H1 (cell line): ENCODE data around the gene KRT76. TPM values are rescaled to one million over a fixed set of nuclear protein-coding genes. Genes with fewer than 3 reads are reported as not detected.

Experiments
- CTCF ChIA-PET: fragments of 300-600 bp; sonication (Branson Sonifier 250); formaldehyde crosslinking; loops from one replicate; lab custom pipeline; 2021; ENCODE audit not compliant: partially characterized antibody; lab: Charles Lee
- POLR2A ChIA-PET: fragments of 300-600 bp; sonication (Branson Sonifier 250); formaldehyde crosslinking; loops from one replicate; lab custom pipeline; 2021; ENCODE audit warnings: inconsistent platforms; ENCODE audit not compliant: partially characterized antibody; lab: Charles Lee
- DNase-seq, 2 experiments: peaks; one replicate each; pipeline versions ENCODE4 v3.0.0 to v3.0.0-alpha.2; 2010 to 2022; ENCODE audit warnings: low spot score in 2 of 2, low read depth in 1 of 2, mixed read lengths in 1 of 2
- FAIRE-seq: peaks from 2 replicates; lab custom pipeline; 2011; peaks lifted over from hg19 to GRCh38; lab: Jason Lieb, UNC
- H2AFZ ChIP-seq: 2 replicates; pipeline ENCODE4 v1.8.1; 2012; ENCODE audit warnings: low read length, inconsistent platforms
- H2AK5ac ChIP-seq: 2 replicates; pipeline ENCODE4 v1.6.1; 2013; ENCODE audit warnings: low read depth, low read length
- H2BK120ac ChIP-seq: replicated peaks from 2 replicates; pipeline ENCODE3; 2013; ENCODE audit warnings: low read depth, low read length, inconsistent platforms
- H2BK12ac ChIP-seq: 2 replicates; pipeline ENCODE4 v1.6.1; 2013; ENCODE audit warnings: low read depth, low read length
- H2BK15ac ChIP-seq: 2 replicates; pipeline ENCODE4 v1.6.1; 2013; ENCODE audit warnings: low read length
- H2BK20ac ChIP-seq: 2 replicates; pipeline ENCODE4 v1.6.1; 2013; ENCODE audit warnings: low read length
- H2BK5ac ChIP-seq: 2 replicates; pipeline ENCODE4 v1.6.1; 2013; ENCODE audit warnings: low read depth, low read length
- H3K14ac ChIP-seq: 2 replicates; pipeline ENCODE4 v1.6.1; 2013; ENCODE audit warnings: inconsistent platforms; ENCODE audit not compliant: insufficient read length
- H3K18ac ChIP-seq: 2 replicates; pipeline ENCODE4 v1.6.1; 2013; ENCODE audit warnings: low read length; ENCODE audit errors: extremely low read depth
- H3K23ac ChIP-seq: 2 replicates; pipeline ENCODE4 v1.6.1; 2013; ENCODE audit warnings: inconsistent platforms; ENCODE audit not compliant: insufficient read length
- H3K23me2 ChIP-seq: 2 replicates; pipeline ENCODE4 v1.6.1; 2013; ENCODE audit warnings: low read depth, low read length
- H3K27ac ChIP-seq: 2 replicates; pipeline ENCODE4 v1.6.1; 2011; ENCODE audit warnings: low read depth, low read length, inconsistent platforms
- H3K27me3 ChIP-seq, 4 experiments: replicated peaks in 1 of 4; 1 replicate in 1 of 4; 2 replicates in 3 of 4; pipeline versions ENCODE4 v1.6.1 to v1.8.1; 2011 to 2013; ENCODE audit warnings: low read length in 3 of 4, mild to moderate bottlenecking in 3 of 4, inconsistent platforms in 2 of 4, mixed read lengths in 2 of 4, moderate library complexity in 1 of 4; ENCODE audit not compliant: control insufficient read depth in 3 of 4, insufficient read depth in 3 of 4; ENCODE audit errors: extremely low read depth in 1 of 4
- H3K36me3 ChIP-seq, 4 experiments: 2 replicates each; pipeline versions ENCODE4 v1.6.1 to v1.8.1; 2011 to 2013; ENCODE audit warnings: mild to moderate bottlenecking in 4 of 4, low read length in 3 of 4, moderate library complexity in 2 of 4, control low read depth in 1 of 4, inconsistent platforms in 1 of 4; ENCODE audit not compliant: insufficient read depth in 4 of 4, control insufficient read depth in 2 of 4
- H3K4ac ChIP-seq: replicated peaks from 2 replicates; pipeline ENCODE3; 2013; ENCODE audit warnings: low read length, low read depth, mixed read lengths, inconsistent platforms; ENCODE audit not compliant: insufficient read length
- H3K4me1 ChIP-seq, 4 experiments: replicated peaks in 1 of 4; 1 replicate in 1 of 4; 2 replicates in 3 of 4; pipeline versions ENCODE4 v1.6.1 to v1.8.1; 2011 to 2013; ENCODE audit warnings: low read length in 3 of 4, inconsistent platforms in 2 of 4, mixed read lengths in 1 of 4; ENCODE audit not compliant: insufficient read depth in 4 of 4, control insufficient read depth in 3 of 4
- H3K4me2 ChIP-seq, 2 experiments: 2 replicates each; pipeline versions ENCODE4 v1.6.1 to v1.8.1; 2011 to 2013; ENCODE audit warnings: low read depth in 2 of 2, low read length in 2 of 2, control low read depth in 1 of 2, inconsistent platforms in 1 of 2, mild to moderate bottlenecking in 1 of 2; ENCODE audit not compliant: insufficient read depth in 1 of 2
- H3K4me3 ChIP-seq, 4 experiments: fragments of 200-600, 300-600 bp in 1 of 4; sonication (generic), shearing (Covaris generic), sonication (Bioruptor Twin) in 1 of 4; 2 replicates each; pipeline versions ENCODE4 v1.5.1 to v1.8.1; 2011 to 2016; ENCODE audit warnings: low read length in 4 of 4, low read depth in 3 of 4, control low read depth in 2 of 4, inconsistent platforms in 2 of 4, mild to moderate bottlenecking in 2 of 4, mixed read lengths in 1 of 4, moderate library complexity in 1 of 4; ENCODE audit not compliant: insufficient read depth in 2 of 4; ENCODE audit errors: extremely low read depth in 1 of 4
- H3K56ac ChIP-seq: replicated peaks from 2 replicates; pipeline ENCODE3; 2013; ENCODE audit warnings: low read depth, mild to moderate bottlenecking, mixed read lengths, low read length, inconsistent platforms; ENCODE audit not compliant: insufficient read length
- H3K79me1 ChIP-seq: 2 replicates; pipeline ENCODE4 v1.6.1; 2013; ENCODE audit warnings: low read depth, low read length, control low read depth
- H3K79me2 ChIP-seq, 2 experiments: 2 replicates each; pipeline versions ENCODE4 v1.6.1 to v1.8.1; 2012 to 2013; ENCODE audit warnings: low read length in 2 of 2, mild to moderate bottlenecking in 2 of 2, inconsistent platforms in 1 of 2; ENCODE audit not compliant: insufficient read depth in 2 of 2, control insufficient read depth in 1 of 2
- H3K9ac ChIP-seq, 4 experiments: replicated peaks in 1 of 4; 1 replicate in 1 of 4; 2 replicates in 3 of 4; pipeline versions ENCODE4 v1.6.1 to v1.8.1; 2011 to 2013; ENCODE audit warnings: low read depth in 3 of 4, low read length in 3 of 4, control low read depth in 2 of 4, mild to moderate bottlenecking in 2 of 4, moderate library complexity in 2 of 4, inconsistent platforms in 1 of 4; ENCODE audit errors: extremely low read depth in 1 of 4
- H3K9me3 ChIP-seq, 2 experiments: 2 replicates each; pipeline versions ENCODE4 v1.6.1 to v1.8.1; 2012 to 2013; ENCODE audit warnings: mild to moderate bottlenecking in 2 of 2, moderate library complexity in 2 of 2, control low read depth in 1 of 2, inconsistent platforms in 1 of 2, low read depth in 1 of 2, low read length in 1 of 2, mixed read lengths in 1 of 2; ENCODE audit not compliant: insufficient read depth in 2 of 2
- H4K20me1 ChIP-seq, 2 experiments: replicated peaks in 1 of 2; 2 replicates each; pipeline versions ENCODE3 to v1.8.1; 2011 to 2013; ENCODE audit warnings: inconsistent platforms in 2 of 2, low read length in 2 of 2, mild to moderate bottlenecking in 1 of 2; ENCODE audit not compliant: insufficient read depth in 2 of 2, control insufficient read depth in 1 of 2
- H4K5ac ChIP-seq: 2 replicates; pipeline ENCODE4 v1.6.1; 2013; ENCODE audit warnings: low read length, low read depth, mixed read lengths, inconsistent platforms; ENCODE audit not compliant: insufficient read length
- H4K8ac ChIP-seq: 2 replicates; pipeline ENCODE4 v1.8.0; 2013; ENCODE audit warnings: mild to moderate bottlenecking, moderate library complexity, low read length, inconsistent platforms; ENCODE audit not compliant: insufficient read depth; ENCODE audit errors: extremely low read depth
- H4K91ac ChIP-seq: replicated peaks from 2 replicates; pipeline ENCODE3; 2013; ENCODE audit warnings: low read length, mixed read lengths, inconsistent platforms; ENCODE audit not compliant: insufficient read length
- ATF3 ChIP-seq: IDR thresholded peaks from 2 replicates; pipeline ENCODE4 v1.6.1; 2011; ENCODE audit warnings: low read depth, mild to moderate bottlenecking, low read length; ENCODE audit not compliant: insufficient read depth
- FOSL1 ChIP-seq: IDR thresholded peaks from 2 replicates; pipeline ENCODE4 v1.6.1; 2011; ENCODE audit warnings: mild to moderate bottlenecking, low read depth, low read length, moderate library complexity; ENCODE audit not compliant: insufficient read depth
- RAD21 ChIP-seq, 2 experiments: IDR thresholded peaks in 1 of 2; conservative IDR thresholded peaks in 1 of 2; 2 replicates each; pipeline ENCODE4 v1.6.1; 2011; ENCODE audit warnings: low read depth in 2 of 2, low read length in 2 of 2, improper control_type of control experiment in 1 of 2, inconsistent platforms in 1 of 2, mild to moderate bottlenecking in 1 of 2, moderate library complexity in 1 of 2
- WGBS, 2 experiments: shearing (Covaris generic) in 1 of 2; methylation state at CpG; one replicate each; pipeline versions ENCODE4 v1.1.6 to v1.1.7; 2013 to 2015; ENCODE audit warnings: low lambda C conversion rate in 2 of 2, mixed read lengths in 2 of 2, inconsistent platforms in 1 of 2, low coverage in 1 of 2, missing lambda C conversion rate in 1 of 2; ENCODE audit not compliant: insufficient replicate concordance in 2 of 2, insufficient coverage in 1 of 2, insufficient read length in 1 of 2; ENCODE audit errors: extremely low coverage in 1 of 2, missing lambda C conversion rate in 1 of 2; 5-methylcytosine and 5-hydroxymethylcytosine counted together
- polyA plus RNA-seq, 7 experiments: library from polyadenylated mRNA; depleted of rRNA in 3 of 7; stranded (reverse) in 5 of 7; unstranded in 2 of 7; fragments of >200 nt in 5 of 7; fragments of 200-250 nt in 2 of 7; gene quantifications; 1 replicate in 5 of 7; 2 replicates in 1 of 7; 4 replicates in 1 of 7; pipeline versions ENCODE4 v1.2.1 to v1.2.3, GENCODE V29; 2011 to 2013; ENCODE audit warnings: missing spikeins in 2 of 7, mixed read lengths in 2 of 7
- total RNA-seq: library from RNA; stranded (reverse); fragmentation: NEBNext Ultra II Directional; extraction: Animal tissue kit (Norgen Biotek cat#: 25700); gene quantifications from 2 replicates; pipeline ENCODE4 v1.2.1, GENCODE V29; 2021

The KRT76 gene
- total and polyA plus RNA-seq, 2 of the 8 experiments (the other 6 are each of a cell fraction or from before 2014, with no cell fraction given): not detected

GRCh38 chr12:52748578-52748977 is 28.6 kb downstream of the KRT76 start:
- Histone ChIP-seq H3K18ac (no peak overlapping the region), H3K23ac (no peak overlapping the region), H2AFZ (no peak overlapping the region), H2BK5ac (no peak overlapping the region), H3K4me2 (no peak overlapping the region), H3K9ac (no peak overlapping the region), H2BK120ac (no peak overlapping the region), H3K14ac (no peak overlapping the region), H2BK15ac (no peak overlapping the region), H2BK20ac (no peak overlapping the region), H4K8ac (no peak overlapping the region), H3K27me3 (peaks cover 0 to 5% (median 0%) of the 10 kb centered on the region in 4 experiments; a peak in 2 of 7 replicates), H3K56ac (no peak overlapping the region), H3K79me2 (no peaks in the 10 kb centered on the region), H4K20me1 (peaks cover 0 to 2% of the 10 kb centered on the region in 2 experiments), H3K36me3 (no peaks in the 10 kb centered on the region), H3K79me1 (no peaks in the 10 kb centered on the region), H3K4me3 (no peak overlapping the region), H3K27ac (no peak overlapping the region), H4K91ac (no peak overlapping the region), H2BK12ac (no peak overlapping the region), H3K9me3 (no peaks in the 10 kb centered on the region; a peak in 1 of 4 replicates), H3K4me1 (no peaks in the 10 kb centered on the region), H3K23me2 (no peaks in the 10 kb centered on the region), H2AK5ac (no peak overlapping the region), H3K4ac (no peak overlapping the region), H4K5ac (no peak overlapping the region)
- WGBS, 2 experiments: 84% methylated on average over 14 of the region's 14 CpGs; no CpG with 5 or more reads in 1 of the 2 experiments
- ChIA-PET CTCF (no interaction called here), POLR2A (no interaction called here)
- FAIRE-seq (no peak), DNase-seq (no peak)
- no peak for TF ChIP-seq FOSL1
- TF ChIP-seq ATF3: no peak
- no peak for TF ChIP-seq RAD21 (IDR thresholded peaks at IDR 0.05 in 1 of 2, conservative IDR thresholded peaks at IDR 0.05 in 1 of 2; ENCODE audit: low read depth in 2 of 2, low read length in 2 of 2)
